Activated CD8-positive, alpha-beta T cell treated with anti-CD3 and anti-CD28 coated beads for 36 hours (primary cell): ENCODE results near the gene VWA1. TPM values are rescaled to one million over a fixed set of nuclear protein-coding genes. Genes with fewer than 3 reads are reported as not detected.
"Not testable (repeated sequence)": the region's sequence is repeated elsewhere in the genome, so short reads cannot be mapped to it uniquely, and the experiment has no call there.

Experiments
- ATAC-seq: fragments of 200-7000 bp; cut with Tn5 transposase; one replicate; pipeline ENCODE4 v1.10.0; 2021; ENCODE audit warnings: mild to moderate bottlenecking, moderate library complexity
- CTCF ChIA-PET: fragments of 350-600 bp; sonication (Branson Sonifier 250); formaldehyde crosslinking; loops from one replicate; lab custom pipeline; 2021; ENCODE audit warnings: antibody characterized with exemption; lab: Charles Lee
- POLR2A ChIA-PET: fragments of 350-600 bp; sonication (Branson Sonifier 250); formaldehyde crosslinking; loops from one replicate; lab custom pipeline; 2021; ENCODE audit warnings: antibody characterized with exemption; lab: Charles Lee
- DNase-seq: peaks from one replicate; pipeline ENCODE4 v3.0.0-alpha.2; 2020
- H3K27ac Mint-ChIP-seq: one replicate; pipeline ENCODE4 v1.8.0; 2021; ENCODE audit warnings: mild to moderate bottlenecking, mixed read lengths
- H3K27me3 Mint-ChIP-seq: one replicate; pipeline ENCODE4 v1.8.0; 2021; ENCODE audit warnings: mixed read lengths
- H3K36me3 Mint-ChIP-seq: one replicate; pipeline ENCODE4 v1.8.0; 2021; ENCODE audit warnings: low read depth, mixed read lengths
- H3K4me1 Mint-ChIP-seq: one replicate; pipeline ENCODE4 v1.8.0; 2021; ENCODE audit warnings: low read depth, mixed read lengths
- H3K4me3 Mint-ChIP-seq: one replicate; pipeline ENCODE4 v1.8.0; 2021; ENCODE audit warnings: mild to moderate bottlenecking, moderate library complexity, mixed read lengths
- H3K9me3 Mint-ChIP-seq: one replicate; pipeline ENCODE4 v1.8.0; 2021; ENCODE audit warnings: mixed read lengths
- CTCF ChIP-seq: fragments of 200-600 bp; IDR thresholded peaks from one replicate; pipeline ENCODE4 v1.8.0; 2022; ENCODE audit warnings: antibody characterized with exemption, mild to moderate bottlenecking
- intact Hi-C: fragments of 100-400 bp; cut with micrococcal nuclease; formaldehyde crosslinking; loops from one replicate; pipeline ENCODE4 v1.10.0; 2022
- total RNA-seq, 2 experiments: library from RNA; stranded (reverse); gene quantifications; one replicate each; pipeline ENCODE4 v1.2.3, GENCODE V29; 2021

The VWA1 gene
- total RNA-seq, 2 experiments from 2014 or later: 0.72 to 0.97 TPM

- ATAC-seq: no peak
- H3K36me3 Mint-ChIP-seq: no peaks in the 10 kb centered on the region
- H3K27ac Mint-ChIP-seq: no peak within 1 kb of the TSS
- CTCF ChIA-PET: interaction anchor here (1.8 kb wide), 1 partner anchor 8 kb away, joined by 11 read pairs; no protein-coding TSS in a partner anchor
- H3K9me3 Mint-ChIP-seq: no peaks in the 10 kb centered on the region
- no peaks in the 10 kb centered on the region for H3K27me3 Mint-ChIP-seq
- TF ChIP-seq CTCF: no peak
- intact Hi-C loops: no loop called here
- POLR2A ChIA-PET: no interaction called here
- DNase-seq: no peak
- H3K4me3 Mint-ChIP-seq: no peak within 1 kb of the TSS
- H3K4me1 Mint-ChIP-seq: no peaks in the 10 kb centered on the region
Measured at GRCh38 chr1:1449099-1449739, 13.7 kb downstream of the VWA1 start, which contains the start of gene ATAD3C. ATAD3C (plus strand) TSS chr1:1449689; CDS start chr1:1450684, 995 bp downstream.

- H3K36me3 Mint-ChIP-seq, H3K27ac Mint-ChIP-seq, H3K9me3 Mint-ChIP-seq, H3K27me3 Mint-ChIP-seq, H3K4me1 Mint-ChIP-seq, H3K4me3 Mint-ChIP-seq, ATAC-seq, intact Hi-C loops, DNase-seq: not testable (repeated sequence)
- ChIA-PET CTCF (interaction anchor here (0.6 to 1.8 kb wide), 2 partner anchors 10 to 96 kb away, joined by 3 to 11 read pairs; no protein-coding TSS in a partner anchor), POLR2A (interaction anchor here (0.6 kb wide), 1 partner anchor 140 kb away, joined by 3 read pairs; no protein-coding TSS in a partner anchor)
Measured at GRCh38 chr1:1450616-1451015, 15.1 kb downstream of the VWA1 start.

- no peak overlapping the region for H3K4me3 Mint-ChIP-seq
- no peak for TF ChIP-seq CTCF
- DNase-seq (no peak), ATAC-seq (no peak)
- ChIA-PET CTCF (no interaction called here), POLR2A (interaction anchor here (0.7 kb wide), 1 partner anchor 375 kb away, joined by 3 read pairs; no protein-coding TSS in a partner anchor)
- H3K4me1 Mint-ChIP-seq: no peaks in the 10 kb centered on the region
- no peak overlapping the region for H3K27ac Mint-ChIP-seq
- intact Hi-C loops: no loop called here
- H3K9me3 Mint-ChIP-seq: no peaks in the 10 kb centered on the region
- no peaks in the 10 kb centered on the region for H3K27me3 Mint-ChIP-seq
- no peaks in the 10 kb centered on the region for H3K36me3 Mint-ChIP-seq
Measured at GRCh38 chr1:1451696-1452364, 16.3 kb downstream of the VWA1 start.

- ATAC-seq, CTCF ChIA-PET, H3K36me3 Mint-ChIP-seq, H3K9me3 Mint-ChIP-seq, intact Hi-C loops, H3K4me1 Mint-ChIP-seq, H3K27ac Mint-ChIP-seq, H3K27me3 Mint-ChIP-seq, H3K4me3 Mint-ChIP-seq, DNase-seq: not testable (repeated sequence)
- POLR2A ChIA-PET: interaction anchor here (0.7 kb wide), 1 partner anchor 375 kb away, joined by 3 read pairs; no protein-coding TSS in a partner anchor
Measured at GRCh38 chr1:1452365-1452739, 16.9 kb downstream of the VWA1 start.

- ChIA-PET POLR2A (interaction anchor here (0.7 kb wide), 1 partner anchor 374 kb away, joined by 3 read pairs; no protein-coding TSS in a partner anchor), CTCF (no interaction called here)
- H3K36me3 Mint-ChIP-seq: no peaks in the 10 kb centered on the region
- no peak overlapping the region for H3K27ac Mint-ChIP-seq
- no peaks in the 10 kb centered on the region for H3K27me3 Mint-ChIP-seq
- H3K4me1 Mint-ChIP-seq: no peaks in the 10 kb centered on the region
- H3K9me3 Mint-ChIP-seq: no peaks in the 10 kb centered on the region
- ATAC-seq (no peak), DNase-seq (no peak)
- no peak overlapping the region for H3K4me3 Mint-ChIP-seq
- intact Hi-C loops: no loop called here
- TF ChIP-seq CTCF: no peak
Measured at GRCh38 chr1:1452882-1453281, 17.4 kb downstream of the VWA1 start.

GRCh38 chr1:1454286-1455056 lies 19.0 kb downstream of the VWA1 start:
- H3K27ac Mint-ChIP-seq, H3K4me3 Mint-ChIP-seq, H3K36me3 Mint-ChIP-seq, H3K27me3 Mint-ChIP-seq, intact Hi-C loops, H3K4me1 Mint-ChIP-seq, H3K9me3 Mint-ChIP-seq, ATAC-seq, POLR2A ChIA-PET, DNase-seq, CTCF ChIA-PET: not testable (repeated sequence)
